Thyroid gland (tissue), 4 donors: ENCODE measurements around the gene PLCL1. TPM values are rescaled to one million over a fixed set of nuclear protein-coding genes. Genes with fewer than 3 reads are reported as not detected.

Experiments
- DNase-seq, 2 donors: peaks; one replicate each; pipeline ENCODE4 v3.0.0-alpha.2; 2019
- H3K27ac ChIP-seq, 3 donors: fragments of 200-600 bp; sonication (generic); 1 replicate in 2 of 3; 2 replicates in 1 of 3; pipeline ENCODE4 v1.5.1; 2016 to 2019; ENCODE audit warnings: mild to moderate bottlenecking in 1 of 3, moderate library complexity in 1 of 3
- H3K27me3 ChIP-seq: fragments of 200-600 bp; sonication (generic); one replicate; pipeline ENCODE4 v1.5.1; 2019
- H3K36me3 ChIP-seq, 2 donors: fragments of 200-600 bp; sonication (generic); one replicate each; pipeline ENCODE4 v1.5.1; 2016 to 2019
- H3K4me1 ChIP-seq, 2 donors: fragments of 200-600 bp; sonication (generic); one replicate each; pipeline ENCODE4 v1.5.1; 2017 to 2019
- H3K4me3 ChIP-seq, 3 donors: fragments of 200-600 bp; sonication (generic); replicated peaks in 1 of 3; 1 replicate in 2 of 3; 2 replicates in 1 of 3; pipeline ENCODE4 v1.5.1; 2016; ENCODE audit warnings: mild to moderate bottlenecking in 1 of 3
- H3K9me3 ChIP-seq: fragments of 200-600 bp; sonication (generic); one replicate; pipeline ENCODE4 v1.5.1; 2017
- CTCF ChIP-seq, 6 experiments: fragments of 200-600 bp in 3 of 6; fragments of 450-650 bp in 3 of 6; sonication (generic) in 3 of 6; IDR thresholded peaks; one replicate each; pipeline ENCODE4 v1.5.1; 2016 to 2019; ENCODE audit warnings: antibody characterized with exemption in 6 of 6, mild to moderate bottlenecking in 2 of 6, inconsistent platforms in 1 of 6, moderate library complexity in 1 of 6
- POLR2A ChIP-seq, 2 donors: fragments of 450-650 bp; IDR thresholded peaks; one replicate each; pipeline ENCODE4 v1.6.1; 2017; ENCODE audit warnings: antibody characterized with exemption in 2 of 2, mild to moderate bottlenecking in 2 of 2, moderate library complexity in 1 of 2
- WGBS, 2 donors: methylation state at CpG; one replicate each; pipeline ENCODE4 v1.1.5; 2017; 5-methylcytosine and 5-hydroxymethylcytosine counted together
- intact Hi-C: fragments of 100-400 bp; cut with DNase I; formaldehyde crosslinking; loops from one replicate; pipeline ENCODE4 v1.15.1; 2023
- total RNA-seq, 4 donors: library from RNA; depleted of rRNA; stranded (reverse); fragments of >200 nt; gene quantifications; one replicate each; pipeline ENCODE4 v1.2.3, GENCODE V29; 2016

PLCL1 gene
- total RNA-seq, 4 donors from 2014 or later, result 9.1 to 11.8 (median 9.9) TPM

- no peaks in the 10 kb centered on the region for H3K9me3 ChIP-seq
- H3K27ac ChIP-seq, result no peak overlapping the region
- H3K36me3 ChIP-seq, result no peaks in the 10 kb centered on the region
- no peak overlapping the region for H3K4me3 ChIP-seq
- no peak for TF ChIP-seq CTCF (IDR thresholded peaks at IDR 0.05)
- no peak for TF ChIP-seq POLR2A (IDR thresholded peaks at IDR 0.05)
- H3K27me3 ChIP-seq, result no peaks in the 10 kb centered on the region
- no peak for DNase-seq
- H3K4me1 ChIP-seq, result peaks cover 4 to 7% of the 10 kb centered on the region in 2 donors
- WGBS, 2 donors, result 81 to 92% methylated on average over 4 of the region's 4 CpGs
- intact Hi-C loops, result no loop called here
Observed at GRCh38 chr2:197926673-197927072, 122.3 kb downstream of the PLCL1 start.

GRCh38 chr2:197927994-197928393 lies 123.6 kb downstream of the PLCL1 start:
- Histone ChIP-seq H3K27me3 (no peaks in the 10 kb centered on the region), H3K36me3 (no peaks in the 10 kb centered on the region), H3K4me1 (peaks cover 4 to 7% of the 10 kb centered on the region in 2 donors), H3K4me3 (no peak overlapping the region), H3K27ac (no peak overlapping the region), H3K9me3 (no peaks in the 10 kb centered on the region)
- intact Hi-C loops, result no loop called here
- no peak for DNase-seq
- no peak for TF ChIP-seq POLR2A (IDR thresholded peaks at IDR 0.05)
- TF ChIP-seq CTCF (IDR thresholded peaks at IDR 0.05), result no peak

GRCh38 chr2:197929008-197929885 lies 124.9 kb downstream of the PLCL1 start:
- intact Hi-C loops, result no loop called here
- Histone ChIP-seq H3K27me3 (no peaks in the 10 kb centered on the region), H3K9me3 (no peaks in the 10 kb centered on the region), H3K4me1 (peaks cover 4 to 7% of the 10 kb centered on the region in 2 donors), H3K27ac (no peak overlapping the region), H3K36me3 (no peaks in the 10 kb centered on the region), H3K4me3 (no peak overlapping the region)
- WGBS, 2 donors, result 82 to 89% methylated on average over 5 of the region's 5 CpGs
- TF ChIP-seq POLR2A (IDR thresholded peaks at IDR 0.05) (no peak), CTCF (IDR thresholded peaks at IDR 0.05) (no peak)
- DNase-seq, result no peak

- no peak for DNase-seq
- intact Hi-C loops, result no loop called here
- no peak overlapping the region for H3K4me3 ChIP-seq
- no peaks in the 10 kb centered on the region for H3K27me3 ChIP-seq
- peaks cover 4 to 7% of the 10 kb centered on the region in 2 donors for H3K4me1 ChIP-seq
- no peak for TF ChIP-seq CTCF (IDR thresholded peaks at IDR 0.05)
- TF ChIP-seq POLR2A (IDR thresholded peaks at IDR 0.05), result no peak
- H3K9me3 ChIP-seq, result no peaks in the 10 kb centered on the region
- no peaks in the 10 kb centered on the region for H3K36me3 ChIP-seq
- H3K27ac ChIP-seq, result no peak overlapping the region
Observed at GRCh38 chr2:197929886-197930227, 125.5 kb downstream of the PLCL1 start.

GRCh38 chr2:197930570-197931278 lies 126.3 kb downstream of the PLCL1 start:
- Histone ChIP-seq H3K4me1 (peaks cover 3 to 4% of the 10 kb centered on the region in 2 donors), H3K9me3 (no peaks in the 10 kb centered on the region), H3K27ac (no peak overlapping the region), H3K36me3 (no peaks in the 10 kb centered on the region), H3K27me3 (no peaks in the 10 kb centered on the region), H3K4me3 (no peak overlapping the region)
- TF ChIP-seq CTCF (IDR thresholded peaks at IDR 0.05), result no peak
- TF ChIP-seq POLR2A (IDR thresholded peaks at IDR 0.05), result no peak
- WGBS, 2 donors, result 92 to 93% methylated on average over 4 of the region's 4 CpGs
- intact Hi-C loops, result no loop called here
- DNase-seq, result no peak
